HG03039 (cell line): ENCODE measurements around the gene ZSWIM4.
"Not testable (repeated sequence)": the region's sequence is repeated elsewhere in the genome, so short reads cannot be mapped to it uniquely, and the experiment has no call there.

Experiments
- ATAC-seq: cut with Tn5 transposase; IDR thresholded peaks from one replicate; pipeline ENCODE4 v1.9.1; 2021; ENCODE audit warnings: mild to moderate bottlenecking, moderate library complexity; ENCODE audit not compliant: unreplicated experiment

The ZSWIM4 gene

DNA sequence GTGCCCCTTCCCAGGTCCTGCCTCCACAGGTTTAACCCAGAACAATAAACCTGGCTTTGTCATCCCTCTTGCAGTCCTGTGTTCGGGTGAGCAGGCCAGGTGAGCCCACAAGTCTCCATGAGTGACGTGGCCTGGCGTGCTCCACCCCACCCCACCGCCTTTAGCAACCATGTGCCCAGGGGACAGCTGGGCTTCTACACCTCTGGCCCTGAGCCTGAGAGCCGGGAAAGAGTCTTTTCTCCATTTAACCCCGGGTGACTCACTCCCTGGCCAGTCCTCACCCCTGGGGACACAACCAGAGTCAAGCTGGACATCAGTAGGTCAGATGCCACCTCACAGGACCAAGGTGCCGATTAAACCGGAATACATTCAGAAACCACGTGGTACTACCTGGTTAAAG lies 16.8 kb upstream of the ZSWIM4 start:
- ATAC-seq: no peak

DNA sequence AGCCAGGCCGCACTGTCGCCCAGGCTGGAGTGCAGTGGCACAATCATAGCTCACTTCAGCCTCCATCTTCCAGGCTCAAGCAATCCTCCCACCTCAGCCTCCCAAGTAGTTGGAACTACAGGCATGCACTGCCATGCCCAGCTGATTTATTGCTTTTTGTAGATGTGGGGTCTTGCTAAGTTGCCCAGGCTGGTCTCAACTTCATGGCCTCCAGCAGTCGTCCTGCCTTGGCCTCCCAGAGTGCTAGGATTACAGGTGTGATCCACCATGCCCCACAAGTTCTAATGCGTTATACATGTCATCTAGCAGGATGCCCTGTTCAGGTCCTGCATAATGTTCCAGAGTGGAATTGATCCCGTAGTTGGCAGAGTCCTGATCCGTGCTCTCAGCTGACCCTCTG lies 16.4 kb upstream of the ZSWIM4 start:
- ATAC-seq: no peak

DNA sequence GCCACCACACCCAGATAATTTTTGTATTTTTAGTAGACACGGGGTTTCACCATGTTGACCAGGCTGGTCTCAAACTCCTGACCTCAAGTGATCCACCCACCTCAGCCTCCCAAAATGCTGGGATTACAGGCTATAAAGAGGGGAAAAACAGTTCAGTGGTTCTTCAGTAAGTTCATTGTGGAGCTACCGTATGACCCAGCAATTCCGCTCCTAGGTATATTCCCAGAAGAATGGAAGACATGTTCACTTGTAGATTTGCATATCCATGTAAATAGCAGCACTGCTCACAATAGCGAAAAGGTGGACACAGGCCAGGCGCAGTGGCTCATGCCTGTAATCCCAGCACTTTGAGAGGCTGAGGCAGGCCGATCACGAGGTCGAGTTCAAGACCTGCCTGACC lies 15.4 kb upstream of the ZSWIM4 start:
- ATAC-seq: not testable (repeated sequence)

DNA sequence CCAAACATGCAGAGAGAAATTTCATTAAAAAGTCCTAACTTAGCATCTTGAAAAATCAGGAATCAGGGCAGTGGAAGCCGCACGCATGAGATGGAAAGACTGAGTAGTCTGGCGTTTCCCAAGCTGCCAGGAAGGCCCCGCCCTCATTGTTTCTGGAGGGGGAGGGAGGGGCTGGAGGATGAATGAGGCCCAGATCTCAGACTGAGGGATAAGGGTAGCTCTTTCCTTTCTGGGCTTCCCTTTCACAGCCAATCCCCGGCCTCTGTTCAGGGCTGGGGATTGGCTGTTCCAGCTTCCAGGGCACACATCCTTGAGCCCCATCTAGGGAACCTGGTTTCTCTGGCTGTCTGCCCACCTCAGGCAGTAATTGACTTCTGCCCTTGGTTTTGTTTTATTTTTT lies 13.7 kb upstream of the ZSWIM4 start:
- ATAC-seq: no peak

DNA sequence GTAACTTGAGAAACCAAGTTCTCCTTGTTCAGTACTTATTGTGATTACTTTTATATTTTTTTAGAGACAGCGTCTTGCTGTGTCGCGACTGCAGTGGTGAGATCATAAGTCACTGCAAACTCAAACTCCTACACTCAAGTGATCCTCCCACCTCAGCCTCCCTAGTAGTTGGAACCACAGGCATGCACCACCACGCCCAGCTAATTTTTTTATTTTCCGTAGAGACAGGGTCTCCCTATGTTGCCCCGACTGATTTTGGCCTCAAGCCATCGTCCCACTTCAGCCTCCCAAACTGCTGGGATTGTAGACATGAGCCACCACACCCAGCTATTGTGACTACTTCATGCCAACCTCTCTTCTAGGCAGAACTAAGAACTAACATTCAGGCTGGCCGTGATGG lies 12.7 kb upstream of the ZSWIM4 start:
- no peak for ATAC-seq

DNA sequence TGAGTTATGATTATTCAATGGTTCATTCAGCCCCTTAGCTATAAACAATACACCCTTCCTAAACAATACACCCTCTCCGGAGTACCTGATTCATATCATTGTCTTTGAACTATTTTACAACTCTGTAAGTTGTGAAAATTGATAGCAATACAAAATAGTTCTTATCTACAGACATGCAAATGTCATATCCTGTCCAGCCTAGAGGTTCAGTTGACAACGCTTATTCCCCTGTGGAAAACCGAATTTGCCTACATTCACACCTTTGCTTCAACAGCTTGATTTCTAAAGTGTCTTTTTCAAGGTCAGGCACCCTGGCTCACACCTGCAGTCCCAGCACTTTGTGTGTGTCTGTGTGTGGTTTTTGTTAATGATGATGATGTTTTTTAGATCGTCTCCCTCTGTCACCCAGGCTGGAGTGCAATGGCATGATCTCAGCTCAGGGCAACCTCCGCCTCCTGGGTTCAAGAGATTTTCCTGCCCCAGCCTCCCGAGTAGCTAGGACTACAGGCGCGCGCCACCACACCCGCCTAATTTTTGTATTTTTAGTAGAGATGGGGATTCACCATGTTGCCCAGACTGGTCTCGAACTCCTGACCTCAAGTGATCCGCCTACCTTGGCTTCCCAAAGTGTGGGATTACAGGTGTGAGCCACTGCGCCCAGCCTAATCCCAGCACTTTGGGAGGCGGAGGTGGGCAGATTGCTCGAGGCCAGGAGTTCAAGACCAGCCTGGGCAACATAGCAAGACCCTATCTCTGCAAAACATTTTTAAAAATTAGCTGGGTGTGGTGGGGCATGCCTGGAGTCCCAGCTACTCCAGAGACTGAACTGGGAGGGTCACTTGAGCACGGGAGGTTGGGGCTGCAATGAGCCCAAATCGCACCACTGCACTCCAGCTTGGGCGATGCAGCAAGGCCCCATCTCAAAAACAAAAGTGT lies 11.4 kb upstream of the ZSWIM4 start:
- ATAC-seq: no peak

DNA sequence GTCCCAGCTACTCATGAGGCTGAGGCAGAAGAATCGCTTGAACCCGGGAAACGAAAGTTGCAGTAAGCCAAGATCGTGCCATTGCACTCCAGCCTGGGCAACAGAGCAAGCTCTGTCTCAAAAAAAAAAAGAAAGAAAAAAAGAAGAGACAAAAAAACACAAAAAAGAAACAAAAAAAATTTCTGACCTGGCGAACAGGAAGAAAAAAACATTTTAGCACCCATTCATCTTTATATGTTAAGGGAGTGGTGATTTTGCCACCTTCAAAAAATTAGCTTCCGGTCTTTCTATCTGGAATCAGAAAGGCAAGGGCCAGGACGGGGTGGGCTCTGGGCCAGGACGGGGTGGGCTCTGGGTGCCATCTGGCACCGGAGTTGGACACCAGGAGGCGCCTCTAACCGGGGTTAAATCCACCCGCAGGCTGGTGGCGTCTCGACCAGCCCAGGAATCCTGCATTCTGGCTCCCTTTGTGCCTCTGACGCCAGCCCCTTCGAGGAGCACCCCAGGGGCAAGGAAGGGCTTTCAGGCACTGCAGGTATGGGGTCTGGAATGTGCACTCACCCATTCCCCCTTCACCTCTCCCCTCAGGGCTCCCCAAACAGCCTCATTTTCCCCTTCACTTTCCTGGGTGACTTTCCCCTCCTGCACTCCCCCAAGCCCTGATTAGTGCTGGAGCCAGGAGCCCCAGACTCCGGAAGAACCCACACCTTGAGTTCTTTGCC lies 10.4 kb upstream of the ZSWIM4 start:
- ATAC-seq: no peak

DNA sequence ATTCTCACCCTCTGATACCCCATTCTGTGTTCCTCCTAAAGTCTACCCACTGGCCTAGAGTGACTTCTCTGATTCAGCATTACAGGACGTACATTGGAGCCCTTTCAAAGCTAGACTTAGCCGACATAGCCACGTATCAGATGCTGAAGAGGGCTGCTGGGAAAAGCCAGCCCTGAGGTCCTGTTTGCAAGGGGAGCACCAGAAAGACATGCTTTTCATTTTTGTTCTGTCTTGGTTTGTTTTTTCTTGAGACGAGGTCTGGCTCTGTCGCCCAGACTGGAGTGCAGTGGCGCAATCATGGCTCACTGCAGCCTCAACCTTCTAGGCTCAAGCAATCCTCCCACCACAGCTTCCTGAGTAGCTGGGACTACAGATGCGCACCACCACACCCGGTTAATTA lies 6.3 kb upstream of the ZSWIM4 start:
- ATAC-seq: no peak

DNA sequence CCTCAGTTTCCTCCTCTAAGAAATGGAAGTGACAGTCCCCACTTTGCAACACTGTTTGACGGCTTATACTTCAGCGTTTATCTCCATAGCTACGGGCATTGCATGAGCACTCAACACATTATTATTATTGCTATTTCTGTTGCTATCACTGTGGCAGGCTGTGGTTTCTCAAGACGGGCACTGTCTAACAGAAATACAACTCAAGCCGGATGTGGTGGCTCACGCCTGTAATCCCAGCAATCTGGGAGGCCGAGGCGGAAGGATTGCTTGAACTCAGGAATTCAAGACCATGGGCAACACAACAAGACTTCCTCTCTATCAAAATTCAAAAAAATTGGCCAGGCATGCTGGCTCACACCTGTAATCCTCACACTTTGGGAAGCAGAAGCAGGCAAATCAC lies 4.9 kb upstream of the ZSWIM4 start:
- ATAC-seq: no peak

DNA sequence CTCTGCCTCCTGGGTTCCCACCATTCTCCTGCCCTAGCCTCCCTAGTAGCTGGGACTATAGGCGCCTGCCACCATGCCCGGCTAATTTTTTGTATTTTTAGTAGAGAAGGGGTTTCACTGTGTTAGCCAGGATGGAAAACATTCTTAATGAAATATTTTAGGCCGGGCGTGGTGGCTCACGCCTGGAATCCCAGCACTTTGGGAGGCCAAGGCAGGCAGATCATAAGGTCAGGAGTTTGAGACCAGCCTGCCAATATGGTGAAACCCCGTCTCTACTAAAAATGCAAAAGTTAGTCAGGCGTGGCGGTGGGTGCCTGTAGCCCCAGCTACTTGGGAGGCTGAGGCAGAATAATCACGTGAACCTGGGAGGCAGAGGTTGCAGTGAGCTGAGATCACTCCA lies 1.9 kb upstream of the ZSWIM4 start:
- ATAC-seq: not testable (repeated sequence)

DNA sequence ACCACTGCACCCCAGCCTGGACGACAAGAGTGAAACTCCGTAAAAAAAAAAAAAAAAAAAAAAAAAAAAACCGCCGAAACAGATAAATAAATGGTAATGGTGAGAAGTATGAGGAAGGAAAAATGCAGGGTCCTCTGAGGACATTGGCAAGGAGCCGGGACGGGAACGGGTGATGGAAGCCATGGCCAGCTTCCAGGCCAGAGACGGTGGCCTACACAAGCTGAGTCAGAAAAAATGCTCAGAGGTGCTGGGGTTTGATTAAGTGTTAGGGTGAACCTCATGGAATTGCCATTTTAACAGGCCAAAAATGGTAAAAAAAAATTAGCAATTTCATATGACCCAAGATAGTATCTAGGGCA lies 866 bp upstream of the ZSWIM4 start:
- ATAC-seq: no peak

DNA sequence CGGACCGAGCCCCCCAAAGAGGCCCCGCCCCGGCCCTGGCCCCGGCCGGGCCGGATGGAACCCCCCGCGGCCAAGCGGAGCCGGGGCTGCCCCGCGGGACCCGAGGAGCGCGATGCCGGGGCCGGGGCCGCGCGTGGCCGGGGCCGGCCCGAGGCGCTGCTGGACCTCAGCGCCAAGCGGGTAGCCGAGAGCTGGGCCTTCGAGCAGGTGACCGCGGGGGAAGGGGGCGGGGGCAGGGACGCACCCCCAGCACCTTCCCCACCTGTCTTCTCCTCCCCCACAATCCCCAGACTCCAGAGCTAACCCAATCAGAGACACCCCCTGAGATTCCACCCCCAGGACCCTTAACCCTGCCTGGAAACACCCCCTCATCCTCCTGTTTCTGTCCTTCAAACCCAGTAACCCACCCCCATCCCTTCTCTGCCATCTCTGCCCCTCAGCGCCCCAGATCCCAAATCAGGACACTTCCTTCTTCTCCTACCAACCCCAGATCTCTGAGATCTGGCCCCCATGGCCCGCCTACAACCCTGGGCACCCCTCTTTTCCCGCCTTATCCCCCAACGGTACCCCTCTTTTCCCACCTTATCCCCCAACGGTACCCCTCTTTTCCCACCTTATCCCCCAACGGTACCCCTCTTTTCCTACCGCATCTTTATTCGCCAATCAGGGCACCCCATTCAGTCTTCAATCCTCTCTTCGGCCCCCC lies 505 bp downstream of the ZSWIM4 start:
- ATAC-seq: peak; percentile 19

DNA sequence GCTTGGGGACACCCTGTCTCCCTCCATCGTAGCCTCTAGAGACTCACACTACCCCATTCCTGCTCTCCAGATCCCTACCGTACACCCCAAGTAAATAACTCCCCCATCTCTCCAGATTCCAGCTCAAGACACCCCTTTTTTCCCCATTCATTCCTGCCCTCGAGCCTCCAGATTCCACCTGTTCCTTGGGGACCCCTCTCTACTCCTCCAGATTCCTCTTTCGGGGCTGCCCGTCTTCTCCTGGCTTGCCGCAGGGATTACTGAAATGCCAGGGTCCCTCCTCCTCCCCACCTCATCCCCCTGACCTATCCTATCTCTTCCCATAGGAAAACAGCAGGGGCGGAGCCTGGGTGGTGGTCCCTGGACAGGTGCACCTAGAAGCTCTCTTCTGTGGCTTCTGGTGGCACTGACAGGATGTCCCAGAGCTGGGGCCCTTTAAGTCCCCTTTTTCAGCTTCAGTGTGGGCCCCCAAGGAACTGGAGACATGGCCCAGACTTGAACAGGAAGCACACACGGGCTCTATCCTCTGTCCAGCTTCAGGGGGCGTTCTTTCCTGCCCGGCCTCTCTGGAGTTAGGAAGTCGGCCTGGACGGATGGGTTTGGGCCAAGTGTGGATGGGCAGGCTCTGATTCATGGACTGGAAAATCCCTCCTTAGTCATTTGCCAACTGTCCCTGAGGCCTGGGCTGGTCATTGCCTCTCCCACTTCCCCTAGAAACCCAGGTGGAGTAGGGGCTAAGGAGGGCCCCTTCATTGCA lies 1.2 kb downstream of the ZSWIM4 start:
- no peak for ATAC-seq

DNA sequence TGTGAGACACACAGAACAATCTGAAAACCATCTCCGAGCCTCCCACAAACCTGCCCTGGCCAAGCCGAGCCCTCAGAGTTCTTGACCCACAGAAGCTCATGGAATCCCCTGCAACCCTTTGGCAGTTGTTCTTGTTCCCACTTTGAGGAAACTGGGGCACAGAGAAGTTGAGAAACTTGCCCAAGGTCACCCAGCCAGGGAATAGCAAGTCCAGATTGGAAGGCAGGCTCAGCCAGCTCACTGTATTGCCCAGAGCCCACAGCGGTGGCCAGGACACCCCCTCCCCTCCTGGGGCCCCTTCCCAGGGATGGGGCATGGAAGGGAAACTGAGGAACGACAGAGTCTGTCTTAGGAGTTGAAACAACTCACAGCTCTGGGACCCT lies 1.8 kb downstream of the ZSWIM4 start:
- no peak for ATAC-seq

DNA sequence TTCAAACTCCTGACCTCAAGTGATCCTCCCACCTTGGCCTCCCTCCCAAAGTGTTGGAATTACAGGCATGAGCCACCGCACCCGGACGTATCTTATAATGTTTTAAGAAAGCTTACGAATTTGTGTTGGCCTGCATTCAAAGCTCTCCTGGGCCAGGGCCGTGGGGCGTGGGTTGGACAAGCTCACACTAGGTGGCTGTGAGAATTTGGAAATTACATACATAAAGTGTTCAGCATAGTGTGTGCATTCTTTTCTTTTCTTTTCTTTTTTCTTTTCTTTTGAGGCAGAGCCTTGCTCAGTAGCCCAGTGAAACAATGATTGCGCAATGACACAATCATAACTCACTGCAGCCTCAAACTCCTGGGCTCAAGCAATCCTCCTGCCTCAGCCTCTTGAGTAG lies 2.6 kb downstream of the ZSWIM4 start:
- no peak for ATAC-seq

DNA sequence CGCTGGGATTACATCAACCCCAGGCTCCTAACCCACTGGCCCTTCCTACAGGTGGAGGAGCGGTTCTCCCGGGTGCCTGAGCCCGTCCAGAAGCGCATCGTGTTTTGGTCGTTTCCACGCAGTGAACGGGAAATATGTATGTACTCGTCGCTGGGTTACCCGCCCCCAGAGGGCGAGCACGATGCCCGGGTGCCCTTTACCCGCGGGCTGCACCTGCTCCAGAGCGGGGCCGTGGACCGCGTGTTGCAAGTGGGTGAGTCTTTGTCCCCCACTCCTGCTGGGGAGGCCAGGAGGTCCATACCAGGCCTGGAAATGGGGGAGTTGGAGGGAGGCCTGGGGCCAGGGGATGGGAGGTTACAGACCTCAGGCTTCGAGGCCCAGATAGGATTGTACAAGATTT lies 4.4 kb downstream of the ZSWIM4 start:
- ATAC-seq: no peak

DNA sequence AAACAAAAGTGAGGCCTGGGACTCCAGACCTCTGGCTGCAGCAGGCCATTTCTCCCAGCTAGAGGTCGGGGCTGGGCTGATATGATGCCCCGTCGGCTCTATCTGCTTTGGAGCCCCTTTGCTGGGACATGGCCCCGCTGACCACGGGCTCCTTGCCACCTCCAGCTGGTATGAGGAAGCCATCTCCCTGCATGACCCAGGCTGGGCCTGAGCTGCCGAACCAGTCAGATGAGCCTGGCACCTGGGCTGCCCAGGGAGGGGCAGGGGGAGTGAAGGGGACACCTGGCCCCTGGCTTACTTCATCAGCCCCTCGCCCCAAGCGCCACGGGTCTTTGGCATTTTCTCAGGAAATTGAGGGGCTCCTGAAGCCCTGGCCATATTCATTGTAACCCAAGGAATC lies 7.8 kb downstream of the ZSWIM4 start:
- no peak for ATAC-seq

DNA sequence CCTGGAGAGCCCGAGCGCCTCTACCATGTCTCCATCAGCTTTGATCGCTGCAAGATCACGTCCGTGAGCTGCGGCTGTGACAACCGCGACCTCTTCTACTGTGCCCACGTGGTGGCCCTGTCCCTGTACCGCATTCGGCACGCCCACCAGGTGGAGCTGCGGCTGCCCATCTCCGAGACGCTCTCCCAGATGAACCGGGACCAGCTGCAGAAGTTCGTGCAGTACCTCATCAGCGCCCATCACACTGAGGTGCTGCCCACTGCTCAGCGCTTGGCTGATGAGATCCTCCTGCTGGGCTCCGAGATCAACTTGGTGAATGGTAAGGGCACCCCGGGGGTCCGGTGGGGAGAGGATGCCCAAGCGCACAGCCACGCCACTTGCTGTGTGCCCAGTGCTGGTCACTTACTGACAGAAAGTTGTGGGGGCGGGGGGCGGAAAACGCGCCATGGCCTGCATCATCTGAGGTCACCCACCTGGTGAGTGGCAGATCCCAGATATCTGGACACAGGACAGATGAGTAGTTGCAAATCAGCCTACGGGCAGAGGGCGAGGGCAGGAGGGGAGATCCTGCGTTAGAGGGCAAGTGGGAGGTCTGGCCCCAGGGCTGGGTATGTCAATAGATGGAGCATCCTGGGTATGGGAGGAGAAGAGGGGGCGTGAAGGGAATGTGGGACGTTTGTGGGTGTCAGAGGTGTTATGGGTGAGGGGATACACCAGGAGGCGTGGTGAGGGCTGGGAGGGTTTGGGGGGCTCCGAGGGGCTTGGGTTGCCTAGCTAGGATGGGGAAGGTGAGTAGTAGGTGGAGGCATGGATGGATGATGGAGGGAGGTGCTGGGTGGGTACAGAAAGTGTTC lies 9.8 kb downstream of the ZSWIM4 start:
- no peak for ATAC-seq

DNA sequence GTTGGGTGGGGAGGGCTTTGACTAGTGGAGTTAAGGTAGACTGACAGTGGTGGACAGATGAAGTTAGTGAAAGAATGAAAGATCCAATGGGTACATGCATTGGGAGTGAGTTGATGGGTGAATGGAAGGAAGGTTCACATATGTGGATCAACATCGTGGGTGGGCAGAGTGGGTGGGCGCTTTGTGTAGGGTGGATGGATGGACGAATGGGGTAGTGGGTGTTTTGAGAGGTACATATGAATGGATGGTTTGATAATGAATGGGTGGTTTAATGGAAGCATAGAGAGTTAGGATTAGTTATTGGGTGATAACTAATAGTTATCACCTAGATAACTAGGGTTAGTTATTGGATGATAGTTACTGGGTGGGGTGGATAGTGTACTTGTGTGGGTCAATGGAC lies 11.5 kb downstream of the ZSWIM4 start:
- ATAC-seq: no peak

DNA sequence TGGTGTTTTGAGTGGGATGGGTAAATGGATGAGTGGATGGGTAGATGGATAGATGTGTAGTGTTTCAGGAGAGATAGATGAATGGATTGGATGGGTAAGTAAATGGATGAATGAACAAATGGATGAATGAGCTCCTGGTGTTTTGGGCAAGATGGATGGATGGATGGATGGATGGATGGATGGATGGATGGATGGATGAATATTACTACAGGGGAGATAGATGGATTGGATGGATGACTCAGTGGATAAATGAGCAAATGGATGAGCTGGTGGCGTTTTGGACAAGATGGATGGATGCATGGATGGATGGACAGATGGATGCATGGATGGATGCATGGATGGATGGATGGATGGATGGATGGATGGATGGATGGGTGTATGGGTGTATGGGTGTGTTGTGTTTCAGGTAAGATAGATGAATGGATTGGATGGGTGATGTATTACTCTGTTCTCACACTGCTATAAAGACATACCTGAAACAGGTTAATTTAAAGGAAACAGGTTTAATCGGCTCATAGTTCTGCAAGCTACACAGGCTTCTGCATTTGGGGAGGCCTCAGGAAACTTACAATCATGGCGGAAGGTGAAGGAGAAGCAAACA lies 12.3 kb downstream of the ZSWIM4 start:
- ATAC-seq: no peak
